ENCODE measurements around the gene GSTA2.
"Not testable (repeated sequence)": the region's sequence is repeated elsewhere in the genome, so short reads cannot be mapped to it uniquely, and the experiment has no call there.

The GSTA2 gene

DNA sequence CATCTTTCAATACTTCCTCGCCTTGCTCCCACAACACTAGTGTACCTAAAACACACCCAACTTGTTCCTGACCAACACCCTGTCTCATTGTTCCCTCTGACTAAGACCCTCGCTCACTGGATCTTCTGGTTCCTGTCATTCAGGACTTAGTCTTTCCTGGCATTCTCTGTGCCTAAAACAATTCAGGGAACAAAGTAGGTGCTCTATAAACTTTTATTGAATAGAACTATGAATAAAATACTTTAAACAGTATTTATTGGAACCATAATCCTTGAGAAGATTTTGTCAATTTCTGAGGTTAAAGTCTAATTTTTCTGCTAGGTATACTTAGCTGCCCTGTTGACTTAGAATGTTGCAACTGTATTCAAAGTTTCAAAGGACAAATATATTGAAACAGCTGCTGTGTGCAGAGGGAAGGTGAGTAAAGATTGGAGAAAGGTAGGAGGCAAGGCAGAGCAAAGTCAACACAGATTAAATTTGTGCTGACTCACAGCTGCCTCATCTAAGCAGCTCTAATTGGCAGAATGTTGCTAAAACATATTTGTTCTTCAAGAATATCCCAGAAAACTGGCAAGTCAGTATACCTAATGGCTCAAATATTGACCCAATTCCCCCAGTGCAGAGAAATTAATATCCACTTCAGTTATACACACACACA lies 37.6 kb downstream of the GSTA2 start:
- DNase-seq (ENCODE audit: low read depth) = no peak

DNA sequence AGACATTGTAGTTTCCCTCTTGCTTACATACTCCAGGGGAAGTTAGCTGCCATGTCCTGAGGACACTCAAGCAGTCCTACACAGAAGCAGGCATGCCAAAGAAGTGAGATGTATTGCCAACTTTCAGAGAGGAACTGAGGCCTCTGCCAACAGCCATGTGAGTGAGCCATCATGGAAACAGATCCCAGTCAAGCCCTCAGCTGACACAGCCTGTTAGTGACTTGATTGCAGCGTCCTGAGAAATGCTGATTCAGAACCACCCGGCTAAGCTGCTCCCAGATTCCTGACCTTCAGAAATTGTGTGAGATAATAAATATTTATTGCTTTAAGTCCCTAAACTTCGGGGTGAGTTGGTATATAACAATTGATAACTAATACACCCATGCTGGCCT lies 38.1 kb downstream of the GSTA2 start:
- no peak for DNase-seq (ENCODE audit: low read depth)

GRCh38 chr6:52724406-52725121 lies 38.7 kb downstream of the GSTA2 start:
- DNase-seq (ENCODE audit: low read depth) = peak; percentile 21

- no peak for DNase-seq (ENCODE audit: low read depth)
Measured at GRCh38 chr6:52724042-52724405, 39.3 kb downstream of the GSTA2 start.

- DNase-seq (ENCODE audit: low read depth) = no peak
Measured at GRCh38 chr6:52720321-52720720, 43.0 kb downstream of the GSTA2 start.

GRCh38 chr6:52718550-52718949 lies 44.7 kb downstream of the GSTA2 start:
- no peak for DNase-seq (ENCODE audit: low read depth)

DNA sequence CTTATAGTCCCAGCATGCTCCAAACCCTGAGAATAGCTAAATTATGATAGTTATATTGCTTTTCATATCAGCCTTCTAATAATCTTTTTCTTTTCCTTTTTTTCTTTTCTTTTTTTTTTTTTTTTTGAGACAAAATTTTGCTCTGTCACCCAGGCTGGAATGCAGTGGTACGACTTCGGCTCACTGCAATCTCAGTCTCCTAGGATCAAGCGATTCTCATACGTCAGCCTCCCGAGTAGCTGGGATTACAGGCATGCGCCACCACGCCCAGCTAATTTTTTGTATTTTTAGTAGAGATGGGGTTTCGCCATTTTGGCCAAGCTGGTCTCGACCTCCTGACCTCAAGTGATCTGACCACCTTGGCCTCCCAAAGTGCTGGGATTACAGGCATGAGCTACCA lies 48.5 kb downstream of the GSTA2 start:
- DNase-seq (ENCODE audit: low read depth) = not testable (repeated sequence)

DNA sequence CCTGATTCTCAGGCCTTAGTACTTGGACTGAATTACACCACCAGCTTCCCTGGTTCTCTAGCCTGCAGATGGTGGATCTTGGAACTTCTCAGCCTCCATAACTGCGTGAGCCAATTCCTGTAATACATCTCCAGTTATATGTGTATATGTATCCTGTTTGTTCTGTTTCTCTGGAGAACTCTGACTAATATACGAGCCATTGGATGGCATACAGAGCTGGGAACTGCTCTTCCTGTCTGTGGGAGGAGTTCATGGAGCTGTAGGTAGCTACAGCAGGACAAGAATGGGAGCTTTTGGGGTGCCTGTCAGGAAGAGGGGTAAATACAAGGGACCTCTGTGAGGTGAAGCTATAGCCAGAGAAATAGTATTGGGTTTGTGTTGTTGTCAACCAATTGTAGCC lies 51.1 kb downstream of the GSTA2 start:
- DNase-seq (ENCODE audit: low read depth) = no peak

GRCh38 chr6:52707963-52708680 lies 55.2 kb downstream of the GSTA2 start:
- DNase-seq (ENCODE audit: low read depth) = no peak

DNA sequence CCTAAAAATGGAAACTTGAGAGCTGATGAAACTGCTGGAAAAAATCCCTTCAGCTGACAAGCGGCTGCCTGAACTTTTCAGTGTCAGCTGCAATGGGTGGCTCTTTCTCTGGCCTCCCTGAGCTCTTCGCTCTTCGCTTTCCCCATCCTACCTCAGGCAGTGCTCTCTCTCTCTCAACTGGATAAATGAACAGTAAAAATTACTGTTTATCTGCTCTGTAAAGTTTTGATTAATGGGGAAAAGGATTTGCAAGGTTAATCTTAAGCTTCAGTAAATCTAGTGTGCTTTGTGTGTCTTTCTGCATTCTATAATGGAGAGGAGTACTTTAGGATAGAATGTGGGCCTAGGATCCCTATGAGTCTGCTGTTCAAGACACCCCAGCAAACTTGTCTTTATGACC lies 57.3 kb downstream of the GSTA2 start:
- DNase-seq (ENCODE audit: low read depth) = no peak

GRCh38 chr6:52704781-52705502 lies 58.3 kb downstream of the GSTA2 start:
- not testable (repeated sequence) for DNase-seq (ENCODE audit: low read depth)

DNA sequence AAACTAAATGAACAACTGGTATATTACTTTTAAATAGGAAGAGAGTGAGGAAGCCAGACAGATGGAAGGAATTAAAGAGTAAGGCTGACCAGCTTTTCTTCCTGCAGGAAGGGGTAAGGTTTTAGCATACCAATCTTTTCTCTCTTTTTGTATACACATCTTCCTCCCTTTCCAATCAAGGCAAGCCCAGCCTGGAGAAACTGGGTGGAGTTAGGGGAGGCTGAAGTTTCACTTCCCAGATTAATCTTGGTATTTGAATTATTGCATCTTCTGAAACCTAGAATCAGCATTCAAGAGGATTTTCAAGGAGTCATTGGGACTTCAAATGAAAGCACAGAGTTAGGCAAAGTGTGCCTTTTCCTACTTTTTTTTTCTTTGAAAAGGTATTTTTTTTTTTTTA lies 59.2 kb downstream of the GSTA2 start:
- no peak for DNase-seq (ENCODE audit: low read depth)

Data from activated T-helper 9 cell treated with anti-CD3 and anti-CD28 coated beads, Interleukin-2, amount 50 U/mL, for 16 hours (primary cell).